GM19043 (cell line): ENCODE results near the gene SLC5A4.
"Not testable (repeated sequence)": the region's sequence is repeated elsewhere in the genome, so short reads cannot be mapped to it uniquely, and the experiment has no call there.

Experiments used
- ATAC-seq: cut with Tn5 transposase; IDR thresholded peaks from one replicate; pipeline ENCODE4 v1.9.1; 2021; ENCODE audit warnings: low read depth; ENCODE audit not compliant: unreplicated experiment

The SLC5A4 gene

DNA sequence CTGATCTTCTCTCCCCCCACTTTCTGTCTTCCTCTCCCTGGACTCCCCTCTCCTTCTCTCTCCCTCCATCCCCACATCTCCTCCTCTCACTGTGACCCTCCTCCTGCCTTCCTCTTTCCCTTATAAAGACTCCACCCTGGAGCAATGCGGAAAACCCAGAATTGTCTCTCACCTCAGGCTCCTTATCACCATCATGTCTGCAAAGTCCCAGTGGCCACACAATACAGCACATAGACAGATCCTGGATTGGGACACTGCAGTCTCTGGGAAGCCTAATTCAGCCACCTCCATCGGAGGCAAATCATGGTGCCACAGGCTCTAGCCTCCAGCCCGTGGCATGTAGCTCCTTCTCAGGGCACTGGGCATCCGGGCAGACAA lies 53.0 kb downstream of the SLC5A4 start:
- no peak for ATAC-seq

DNA sequence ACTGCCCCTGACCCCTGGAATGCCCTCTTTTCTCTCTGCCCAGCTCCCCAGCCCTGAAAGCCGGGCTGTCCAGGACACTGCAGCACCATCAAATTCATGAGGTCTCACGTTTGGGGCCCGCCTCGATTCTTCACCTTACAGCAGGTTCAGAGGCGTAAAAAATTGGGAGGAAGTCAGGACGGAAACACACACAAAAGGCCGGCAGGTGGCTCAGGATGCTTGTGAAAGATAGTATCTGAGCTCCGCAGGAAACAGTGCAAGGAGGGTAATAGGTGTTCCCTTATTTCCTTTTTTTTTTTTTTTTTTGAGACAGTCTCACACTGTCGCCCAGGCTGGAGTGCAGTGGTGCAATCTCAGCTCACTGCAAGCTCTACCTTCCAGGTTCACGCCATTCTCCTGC lies 54.4 kb downstream of the SLC5A4 start:
- no peak for ATAC-seq

DNA sequence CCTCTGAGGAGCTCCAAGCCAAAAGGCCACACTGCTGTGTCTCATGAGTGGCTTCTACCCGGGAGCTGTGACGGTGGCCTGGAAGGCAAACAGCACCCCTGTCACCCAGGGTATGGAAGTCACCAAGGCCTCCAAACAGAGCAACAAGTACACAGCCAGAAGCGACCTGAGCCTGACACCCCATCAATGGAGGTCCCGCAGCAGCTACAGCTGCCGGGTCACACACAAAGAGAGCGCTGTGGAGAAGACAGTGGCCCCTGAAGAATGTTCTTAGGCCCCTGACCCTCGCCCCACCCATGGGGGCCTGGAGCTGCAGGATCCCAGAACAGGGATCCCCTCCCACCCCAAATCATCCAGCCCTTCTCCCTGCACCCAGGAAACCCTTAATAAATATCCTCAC lies 55.2 kb downstream of the SLC5A4 start:
- no peak for ATAC-seq

- no peak for ATAC-seq
These were observed 55.8 kb downstream of the SLC5A4 start for GRCh38 chr22:32199341-32199740.

DNA sequence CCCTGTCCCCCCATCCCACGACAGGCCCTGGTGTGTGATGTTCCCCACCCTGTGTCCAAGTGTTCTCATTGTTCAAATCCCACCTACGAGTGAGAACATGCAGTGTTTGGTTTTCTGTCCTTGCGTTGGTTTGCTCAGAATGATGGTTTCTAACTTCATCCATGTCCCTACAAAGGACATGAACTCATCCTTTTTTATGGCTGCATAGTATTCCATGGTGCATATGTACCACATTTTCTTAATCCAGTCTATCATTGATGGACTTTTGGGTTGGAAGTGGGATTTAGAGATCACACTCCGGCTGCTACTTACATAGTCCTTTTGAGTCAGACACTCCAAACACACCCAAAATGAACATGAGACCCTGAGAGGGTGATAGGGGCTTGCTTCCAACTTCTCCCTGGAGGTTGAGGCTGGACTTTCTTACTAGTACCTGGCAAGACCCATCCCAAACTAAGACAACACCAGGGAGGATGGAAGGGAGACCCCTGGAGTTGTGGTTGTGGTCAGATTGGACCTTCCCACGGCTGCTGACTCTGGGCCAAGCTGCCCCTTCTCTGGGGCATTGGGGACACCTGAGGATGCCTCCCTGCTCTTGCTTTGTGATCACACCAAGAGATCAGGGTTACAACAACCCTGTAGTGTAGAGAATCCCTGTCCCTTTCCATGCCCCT lies 57.5 kb downstream of the SLC5A4 start:
- not testable (repeated sequence) for ATAC-seq

DNA sequence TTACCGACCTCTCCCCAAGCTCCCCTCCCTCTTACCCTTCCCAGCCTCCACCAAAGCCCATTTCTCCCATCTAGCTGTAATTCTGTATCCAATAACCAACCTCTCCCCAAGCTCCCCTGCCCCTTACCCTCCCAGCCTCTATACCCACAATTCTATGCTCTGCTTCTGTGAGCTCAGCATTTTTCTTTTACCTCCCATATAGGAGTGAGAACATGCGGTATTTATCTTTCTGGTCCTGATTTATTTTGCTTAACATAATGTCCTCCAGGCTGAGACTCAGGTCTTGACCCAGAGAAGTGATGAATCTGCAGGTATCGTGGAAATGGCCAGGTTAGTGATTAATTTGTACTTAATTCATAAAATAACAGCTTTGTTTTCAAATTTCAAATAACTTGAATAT lies 59.2 kb downstream of the SLC5A4 start:
- not testable (repeated sequence) for ATAC-seq

DNA sequence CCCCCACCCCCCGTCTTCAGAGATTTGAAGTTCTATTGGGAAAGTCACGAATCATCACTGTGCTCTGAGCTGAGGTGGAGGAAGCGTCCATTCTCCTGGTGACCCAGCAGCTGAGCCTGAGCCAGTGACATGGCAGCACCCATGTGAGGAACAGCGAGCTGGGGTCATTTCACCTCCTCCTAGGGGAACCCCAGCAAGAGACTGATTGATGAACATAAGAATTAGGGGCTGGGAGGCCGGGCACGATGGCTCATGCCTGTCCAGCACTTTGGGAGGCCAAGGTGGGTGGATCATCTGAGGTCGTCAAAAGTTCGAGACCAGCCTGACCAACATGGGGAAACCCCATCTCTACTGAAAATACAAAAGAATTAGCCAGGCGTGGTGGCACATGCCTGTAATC lies 61.8 kb downstream of the SLC5A4 start:
- ATAC-seq, result not testable (repeated sequence)

GRCh38 chr22:32191021-32191420 lies 64.1 kb downstream of the SLC5A4 start:
- not testable (repeated sequence) for ATAC-seq

- no peak for ATAC-seq
These were observed 69.3 kb downstream of the SLC5A4 start for GRCh38 chr22:32185821-32186220.

DNA sequence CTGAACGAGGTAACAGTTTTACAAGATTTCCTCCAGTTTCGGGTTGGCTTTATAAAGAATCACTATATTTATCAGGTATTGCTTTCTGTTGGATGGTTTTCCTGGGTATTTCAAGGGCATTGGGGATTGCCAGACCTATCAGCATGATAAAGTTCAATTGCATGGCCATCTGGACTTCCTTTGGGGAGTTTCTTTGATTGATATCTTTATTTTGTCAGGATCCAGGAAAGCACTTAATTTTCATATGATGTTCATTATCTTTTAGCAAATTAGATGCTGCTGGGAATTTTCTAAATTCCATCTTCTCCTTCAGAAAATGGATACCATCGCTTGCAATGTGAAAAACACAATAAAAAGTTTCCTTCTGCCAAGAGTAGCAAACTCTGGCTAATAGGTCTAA lies 71.5 kb downstream of the SLC5A4 start:
- ATAC-seq, result no peak

- no peak for ATAC-seq
These were observed 74.1 kb downstream of the SLC5A4 start for GRCh38 chr22:32181043-32181442.

DNA sequence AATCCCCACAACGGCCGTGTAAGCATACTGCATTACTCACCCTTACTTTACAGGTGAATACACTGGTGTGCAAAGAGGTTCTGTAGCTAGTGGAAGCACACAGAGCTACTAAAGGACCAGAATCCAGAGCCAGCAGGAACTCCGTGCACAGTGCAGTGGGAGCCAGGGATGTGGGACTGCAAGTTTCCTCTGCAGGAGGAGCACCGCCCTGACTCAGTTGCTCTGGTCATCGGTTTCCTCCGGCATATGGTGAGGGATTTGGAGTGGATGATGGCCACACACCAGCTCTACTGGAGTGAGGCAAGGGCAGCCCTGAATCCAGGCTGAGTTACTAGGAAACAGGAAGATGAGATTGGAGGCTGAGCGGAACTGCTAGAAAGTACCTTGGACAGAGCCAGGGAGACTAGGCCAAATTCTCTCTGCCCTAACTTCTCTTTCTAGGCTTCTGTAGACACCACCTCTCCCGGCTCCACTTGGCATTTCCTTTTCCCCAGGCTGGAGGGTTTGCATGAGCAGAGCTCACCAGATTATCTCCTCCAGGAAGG lies 77.9 kb downstream of the SLC5A4 start:
- ATAC-seq, result no peak

DNA sequence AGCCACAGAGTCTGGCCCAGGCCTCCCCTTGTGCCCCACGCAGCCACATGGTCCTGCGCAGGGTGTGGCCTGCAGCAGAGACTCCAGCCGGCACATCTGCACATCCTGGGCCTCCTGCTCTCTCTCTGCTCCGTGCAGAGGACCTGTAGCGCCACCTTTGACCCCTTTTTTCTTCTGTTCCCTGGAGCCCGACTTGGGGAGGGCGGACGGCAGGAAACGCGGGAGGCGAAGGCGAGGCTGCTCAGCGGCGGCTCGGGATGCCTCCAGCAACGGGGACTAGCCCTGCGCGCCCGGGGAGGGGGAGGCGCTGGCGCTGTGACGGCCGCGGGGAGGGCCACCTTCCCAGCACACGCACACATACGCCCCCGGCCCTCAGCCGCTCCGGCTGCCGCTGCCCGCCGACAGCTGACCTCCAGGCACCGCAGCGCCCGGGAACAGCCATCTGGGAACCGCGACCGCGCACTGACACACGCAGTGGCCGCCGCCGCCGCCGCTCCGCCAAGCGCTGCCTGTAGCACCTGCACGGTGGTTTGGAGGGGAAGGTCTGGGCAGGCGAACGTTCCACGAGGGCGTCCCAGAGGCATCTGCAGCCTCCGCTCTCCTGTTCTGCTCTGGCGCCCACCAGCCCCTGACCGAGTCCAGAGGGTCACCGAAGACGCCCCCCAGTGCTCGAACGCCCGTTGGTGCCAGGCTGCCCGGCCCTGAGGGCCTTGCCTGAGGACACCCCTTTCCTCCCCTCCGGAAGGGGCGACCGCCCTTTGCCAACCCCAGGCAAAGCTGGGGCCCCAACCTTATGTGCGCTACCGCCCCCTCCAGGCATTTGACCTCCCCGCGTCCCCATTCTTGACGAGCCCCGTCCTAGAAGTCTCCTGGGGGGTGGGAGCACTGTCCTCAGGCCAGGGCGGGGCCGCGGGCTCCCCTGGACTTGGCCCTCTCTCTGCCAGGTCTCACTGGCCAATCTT lies 79.2 kb downstream of the SLC5A4 start:
- ATAC-seq, result no peak

GRCh38 chr22:32175115-32175514 lies 80.0 kb downstream of the SLC5A4 start:
- ATAC-seq, result no peak
